Measurements from ENCODE around the gene KLHL7.

- no peak for TF ChIP-seq CTCF (conservative IDR thresholded peaks at IDR 0.05)
- no peak for TF ChIP-seq ZFX (IDR thresholded peaks at IDR 0.05)
Measured at GRCh38 chr7:23165316-23165715, 59.7 kb downstream of the KLHL7 start.

Data from C4-2B (cell line).